Measurements from ENCODE around the gene ANGPT4.

ANGPT4 gene

GRCh38 chr20:836190-836589, 79.9 kb downstream of the ANGPT4 start:
- TF ChIP-seq CTCF (IDR thresholded peaks at IDR 0.05) = no peak

- no peak for TF ChIP-seq CTCF (IDR thresholded peaks at IDR 0.05)
Measured at GRCh38 chr20:835608-836045, 80.5 kb downstream of the ANGPT4 start.

GRCh38 chr20:834151-834746, 81.9 kb downstream of the ANGPT4 start:
- no peak for TF ChIP-seq CTCF (IDR thresholded peaks at IDR 0.05)

GRCh38 chr20:833450-834150, 82.5 kb downstream of the ANGPT4 start, which contains the start of gene FAM110A:
TSS of gene FAM110A (plus strand) at chr20:833715. CDS start at chr20:844805, 11,090 bp downstream.
- TF ChIP-seq CTCF (IDR thresholded peaks at IDR 0.05) = no peak

GRCh38 chr20:833121-833449, 83.0 kb downstream of the ANGPT4 start:
- TF ChIP-seq CTCF (IDR thresholded peaks at IDR 0.05) = no peak

GRCh38 chr20:831956-832355, 84.2 kb downstream of the ANGPT4 start:
- TF ChIP-seq CTCF (IDR thresholded peaks at IDR 0.05) = no peak

GRCh38 chr20:831251-831650, 84.9 kb downstream of the ANGPT4 start:
- TF ChIP-seq CTCF (IDR thresholded peaks at IDR 0.05) = no peak

All from LNCAP (cell line).